HepG2 (cell line): Measurements from ENCODE around the gene ITGB2. TPM values are rescaled to one million over a fixed set of nuclear protein-coding genes. Genes with fewer than 3 reads are reported as not detected.
A peak's percentile ranks its signal among the peaks of the same experiment; 100 is the strongest.

Experiments used
- AGO2 ChIP-seq: fragments of 200-400 bp; formaldehyde crosslinking; optimal IDR thresholded peaks from 2 replicates; pipeline ENCODE3; 2017; ENCODE audit warnings: mild to moderate bottlenecking, low read depth, low read length, moderate library complexity
- CCDC6 ChIP-seq: sonication (generic); formaldehyde crosslinking; IDR thresholded peaks from 2 replicates; pipeline ENCODE4 v1.8.1; 2022; ENCODE audit warnings: mild to moderate bottlenecking, missing genetic modification reagents, moderate library complexity
- KLF6 ChIP-seq: IDR thresholded peaks from 2 replicates; pipeline ENCODE4 v1.8.0; 2016; ENCODE audit warnings: missing biosample characterization, missing genetic modification reagents
- LCORL ChIP-seq, 2 experiments: fragments of 450-650 bp in 1 of 2; sonication (generic) in 1 of 2; formaldehyde crosslinking in 1 of 2; IDR thresholded peaks; 2 replicates each; pipeline versions ENCODE4 v1.5.0 to v1.6.1; 2017 to 2020; ENCODE audit warnings: antibody characterized with exemption in 1 of 2, missing genetic modification reagents in 1 of 2
- NRL ChIP-seq: sonication (generic); formaldehyde crosslinking; IDR thresholded peaks from 2 replicates; pipeline ENCODE4 v1.5.0; 2020; ENCODE audit warnings: missing genetic modification reagents, mild to moderate bottlenecking, moderate library complexity, borderline replicate concordance
- PPARG ChIP-seq: conservative IDR thresholded peaks from 2 replicates; pipeline ENCODE4 v1.6.1; 2016; ENCODE audit warnings: missing biosample characterization, missing genetic modification reagents
- SIX1 ChIP-seq: sonication (generic); formaldehyde crosslinking; IDR thresholded peaks from 2 replicates; pipeline ENCODE4 v1.4.0; 2020; ENCODE audit warnings: missing genetic modification reagents, borderline replicate concordance
- ZFP82 ChIP-seq: sonication (generic); formaldehyde crosslinking; IDR thresholded peaks from 2 replicates; pipeline ENCODE4 v1.5.1; 2020; ENCODE audit warnings: mild to moderate bottlenecking, missing genetic modification reagents, borderline replicate concordance
- ZMYM2 ChIP-seq: sonication (generic); formaldehyde crosslinking; IDR thresholded peaks from 2 replicates; pipeline ENCODE4 v1.8.0; 2022; ENCODE audit warnings: mild to moderate bottlenecking, missing genetic modification reagents
- ZNF383 ChIP-seq: sonication (generic); formaldehyde crosslinking; IDR thresholded peaks from 2 replicates; pipeline ENCODE4 v1.4.0; 2020; ENCODE audit warnings: missing genetic modification reagents, mild to moderate bottlenecking, borderline replicate concordance
- ZNF546 ChIP-seq: sonication (generic); formaldehyde crosslinking; conservative IDR thresholded peaks from 2 replicates; pipeline ENCODE4 v1.8.1; 2023; ENCODE audit warnings: mild to moderate bottlenecking, missing genetic modification reagents
- ZNF558 ChIP-seq: sonication (generic); formaldehyde crosslinking; IDR thresholded peaks from 2 replicates; pipeline ENCODE4 v1.9.0; 2022; ENCODE audit warnings: mild to moderate bottlenecking, missing genetic modification reagents, borderline replicate concordance
- polyA plus RNA-seq, 8 experiments: library from polyadenylated mRNA; depleted of rRNA in 3 of 8; stranded (reverse) in 7 of 8; unstranded in 1 of 8; fragments of >200 nt; fragmentation: Illumina TruSeq in 4 of 8; extraction: Trizol in 4 of 8; gene quantifications; 2 replicates each; pipeline versions ENCODE4 v1.2.1 to v1.2.3, GENCODE V29; 2011 to 2016; ENCODE audit warnings: low read depth in 4 of 8, missing spikeins in 1 of 8, mixed read lengths in 1 of 8; ENCODE audit not compliant: insufficient read depth in 1 of 8
- total RNA-seq, 5 experiments: library from RNA; depleted of rRNA; stranded (reverse); fragments of >200 nt; fragmentation: Illumina TruSeq; extraction: Trizol; gene quantifications; 2 replicates each; pipeline ENCODE4 v1.2.3, GENCODE V29; 2016; ENCODE audit warnings: low read depth in 1 of 5
- TF ChIP-seq, protein P1 (sequence below): IDR thresholded peaks from 2 replicates; pipeline ENCODE4 v1.6.1; 2016; ENCODE audit warnings: missing compliant biosample characterization, missing genetic modification reagents, borderline replicate concordance
- TF ChIP-seq, protein P2 (sequence below): sonication (generic); formaldehyde crosslinking; IDR thresholded peaks from 2 replicates; pipeline ENCODE4 v1.8.1; 2023; ENCODE audit warnings: mild to moderate bottlenecking, missing genetic modification reagents, borderline replicate concordance
- TF ChIP-seq, protein P3 (sequence below): sonication (generic); formaldehyde crosslinking; IDR thresholded peaks from 2 replicates; pipeline ENCODE4 v1.9.0; 2021; ENCODE audit warnings: missing genetic modification reagents, borderline replicate concordance
- TF ChIP-seq, protein P4 (sequence below): IDR thresholded peaks from 2 replicates; pipeline ENCODE4 v1.6.1; 2012; ENCODE audit warnings: low read depth, low read length, improper control_type of control experiment
- TF ChIP-seq, protein P5 (sequence below): sonication (generic); formaldehyde crosslinking; IDR thresholded peaks from 2 replicates; pipeline ENCODE4 v1.8.1; 2023; ENCODE audit warnings: missing genetic modification reagents, inconsistent platforms, borderline replicate concordance
- TF ChIP-seq, protein P6 (sequence below): sonication (generic); formaldehyde crosslinking; IDR thresholded peaks from 2 replicates; pipeline ENCODE4 v1.4.0; 2020; ENCODE audit warnings: missing genetic modification reagents, borderline replicate concordance

ITGB2 gene
- total and polyA plus RNA-seq, 2 of the 13 experiments (the other 11 are each of a cell fraction or from before 2014, with no cell fraction given), result 4.2 to 18.0 TPM

DNA sequence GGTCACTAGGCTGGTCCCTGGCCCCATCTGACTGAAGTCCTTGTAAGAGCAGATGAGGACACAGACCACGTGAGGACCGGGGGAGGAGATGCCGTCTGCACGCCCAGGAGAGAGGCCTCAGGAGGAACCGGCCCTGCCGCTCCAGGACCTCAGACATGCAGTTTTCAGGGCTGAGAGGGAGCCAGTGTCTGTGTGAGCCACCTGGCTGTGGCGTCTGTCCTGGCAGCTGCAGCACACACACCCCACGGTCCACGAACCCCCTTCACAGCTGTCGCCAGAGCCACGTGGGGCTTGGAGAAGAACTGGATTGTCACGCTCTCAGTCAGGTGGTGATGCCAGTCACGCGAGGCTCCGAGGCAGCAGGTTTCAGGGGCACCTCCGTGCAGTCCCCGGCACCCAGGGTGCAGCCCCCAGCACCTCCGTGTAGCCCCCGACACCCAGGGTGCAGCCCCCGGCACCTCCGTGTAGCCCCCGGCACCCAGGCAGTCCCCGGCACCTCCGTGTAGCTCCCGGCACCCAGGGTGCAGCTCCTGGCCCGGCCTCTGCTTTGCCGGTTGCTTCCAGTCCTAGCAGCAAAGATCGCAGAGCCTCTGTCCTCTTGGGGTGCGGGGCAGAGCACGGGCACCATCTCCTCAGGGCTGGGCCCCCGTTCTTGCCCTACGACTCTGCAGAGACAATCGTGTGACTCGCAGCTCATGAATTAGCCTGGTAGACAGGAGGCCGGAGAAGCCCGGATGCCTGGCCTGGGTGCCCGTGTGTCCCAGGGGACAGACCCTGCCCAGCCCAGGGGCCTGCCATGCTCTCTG, 83.8 kb downstream of the ITGB2 start (continued):
- TF ChIP-seq, protein P1, sequence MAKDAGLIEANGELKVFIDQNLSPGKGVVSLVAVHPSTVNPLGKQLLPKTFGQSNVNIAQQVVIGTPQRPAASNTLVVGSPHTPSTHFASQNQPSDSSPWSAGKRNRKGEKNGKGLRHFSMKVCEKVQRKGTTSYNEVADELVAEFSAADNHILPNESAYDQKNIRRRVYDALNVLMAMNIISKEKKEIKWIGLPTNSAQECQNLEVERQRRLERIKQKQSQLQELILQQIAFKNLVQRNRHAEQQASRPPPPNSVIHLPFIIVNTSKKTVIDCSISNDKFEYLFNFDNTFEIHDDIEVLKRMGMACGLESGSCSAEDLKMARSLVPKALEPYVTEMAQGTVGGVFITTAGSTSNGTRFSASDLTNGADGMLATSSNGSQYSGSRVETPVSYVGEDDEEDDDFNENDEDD (CRISPR knock-in tag), result 0 out of 2 replicates have a peak, but pooled peaks have one; percentile 25
- TF ChIP-seq, protein P2, sequence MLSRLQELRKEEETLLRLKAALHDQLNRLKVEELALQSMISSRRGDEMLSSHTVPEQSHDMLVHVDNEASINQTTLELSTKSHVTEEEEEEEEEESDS (CRISPR knock-in tag), result no peak
- TF ChIP-seq, protein P3, sequence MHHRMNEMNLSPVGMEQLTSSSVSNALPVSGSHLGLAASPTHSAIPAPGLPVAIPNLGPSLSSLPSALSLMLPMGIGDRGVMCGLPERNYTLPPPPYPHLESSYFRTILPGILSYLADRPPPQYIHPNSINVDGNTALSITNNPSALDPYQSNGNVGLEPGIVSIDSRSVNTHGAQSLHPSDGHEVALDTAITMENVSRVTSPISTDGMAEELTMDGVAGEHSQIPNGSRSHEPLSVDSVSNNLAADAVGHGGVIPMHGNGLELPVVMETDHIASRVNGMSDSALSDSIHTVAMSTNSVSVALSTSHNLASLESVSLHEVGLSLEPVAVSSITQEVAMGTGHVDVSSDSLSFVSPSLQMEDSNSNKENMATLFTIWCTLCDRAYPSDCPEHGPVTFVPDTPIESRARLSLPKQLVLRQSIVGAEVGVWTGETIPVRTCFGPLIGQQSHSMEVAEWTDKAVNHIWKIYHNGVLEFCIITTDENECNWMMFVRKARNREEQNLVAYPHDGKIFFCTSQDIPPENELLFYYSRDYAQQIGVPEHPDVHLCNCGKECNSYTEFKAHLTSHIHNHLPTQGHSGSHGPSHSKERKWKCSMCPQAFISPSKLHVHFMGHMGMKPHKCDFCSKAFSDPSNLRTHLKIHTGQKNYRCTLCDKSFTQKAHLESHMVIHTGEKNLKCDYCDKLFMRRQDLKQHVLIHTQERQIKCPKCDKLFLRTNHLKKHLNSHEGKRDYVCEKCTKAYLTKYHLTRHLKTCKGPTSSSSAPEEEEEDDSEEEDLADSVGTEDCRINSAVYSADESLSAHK (CRISPR knock-in tag), result no peak
- no peak for TF ChIP-seq PPARG
- TF ChIP-seq, protein P4, sequence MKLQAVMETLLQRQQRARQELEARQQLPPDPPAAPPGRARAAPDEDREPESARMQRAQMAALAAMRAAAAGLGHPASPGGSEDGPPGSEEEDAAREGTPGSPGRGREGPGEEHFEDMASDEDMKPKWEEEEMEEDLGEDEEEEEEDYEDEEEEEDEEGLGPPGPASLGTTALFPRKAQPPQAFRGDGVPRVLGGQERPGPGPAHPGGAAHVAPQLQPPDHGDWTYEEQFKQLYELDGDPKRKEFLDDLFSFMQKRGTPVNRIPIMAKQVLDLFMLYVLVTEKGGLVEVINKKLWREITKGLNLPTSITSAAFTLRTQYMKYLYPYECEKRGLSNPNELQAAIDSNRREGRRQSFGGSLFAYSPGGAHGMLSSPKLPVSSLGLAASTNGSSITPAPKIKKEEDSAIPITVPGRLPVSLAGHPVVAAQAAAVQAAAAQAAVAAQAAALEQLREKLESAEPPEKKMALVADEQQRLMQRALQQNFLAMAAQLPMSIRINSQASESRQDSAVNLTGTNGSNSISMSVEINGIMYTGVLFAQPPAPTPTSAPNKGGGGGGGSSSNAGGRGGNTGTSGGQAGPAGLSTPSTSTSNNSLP, result no peak
- TF ChIP-seq KLF6, result 0 out of 2 replicates have a peak, but pooled peaks have one; percentile 33
- TF ChIP-seq ZNF546 (CRISPR knock-in tag), result no peak
- TF ChIP-seq ZMYM2 (CRISPR knock-in tag), result no peak
- TF ChIP-seq, protein P5, sequence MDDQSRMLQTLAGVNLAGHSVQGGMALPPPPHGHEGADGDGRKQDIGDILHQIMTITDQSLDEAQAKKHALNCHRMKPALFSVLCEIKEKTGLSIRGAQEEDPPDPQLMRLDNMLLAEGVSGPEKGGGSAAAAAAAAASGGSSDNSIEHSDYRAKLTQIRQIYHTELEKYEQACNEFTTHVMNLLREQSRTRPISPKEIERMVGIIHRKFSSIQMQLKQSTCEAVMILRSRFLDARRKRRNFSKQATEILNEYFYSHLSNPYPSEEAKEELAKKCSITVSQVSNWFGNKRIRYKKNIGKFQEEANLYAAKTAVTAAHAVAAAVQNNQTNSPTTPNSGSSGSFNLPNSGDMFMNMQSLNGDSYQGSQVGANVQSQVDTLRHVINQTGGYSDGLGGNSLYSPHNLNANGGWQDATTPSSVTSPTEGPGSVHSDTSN, result no peak
- TF ChIP-seq ZNF558 (CRISPR knock-in tag), result no peak
- TF ChIP-seq, protein P6, sequence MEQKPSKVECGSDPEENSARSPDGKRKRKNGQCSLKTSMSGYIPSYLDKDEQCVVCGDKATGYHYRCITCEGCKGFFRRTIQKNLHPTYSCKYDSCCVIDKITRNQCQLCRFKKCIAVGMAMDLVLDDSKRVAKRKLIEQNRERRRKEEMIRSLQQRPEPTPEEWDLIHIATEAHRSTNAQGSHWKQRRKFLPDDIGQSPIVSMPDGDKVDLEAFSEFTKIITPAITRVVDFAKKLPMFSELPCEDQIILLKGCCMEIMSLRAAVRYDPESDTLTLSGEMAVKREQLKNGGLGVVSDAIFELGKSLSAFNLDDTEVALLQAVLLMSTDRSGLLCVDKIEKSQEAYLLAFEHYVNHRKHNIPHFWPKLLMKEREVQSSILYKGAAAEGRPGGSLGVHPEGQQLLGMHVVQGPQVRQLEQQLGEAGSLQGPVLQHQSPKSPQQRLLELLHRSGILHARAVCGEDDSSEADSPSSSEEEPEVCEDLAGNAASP, result peak; percentile 96; the same call in 1 of the 2 replicates
- TF ChIP-seq SIX1, result no peak
- TF ChIP-seq CCDC6 (CRISPR knock-in tag), result no peak
- TF ChIP-seq AGO2, result no peak
- TF ChIP-seq LCORL (IDR thresholded peaks at IDR 0.05), result no peak
- TF ChIP-seq LCORL (CRISPR knock-in tag; IDR thresholded peaks at IDR 0.05), result 0 out of 2 replicates have a peak, but pooled peaks have one; percentile 22
- no peak; the same call in 1 of the 2 replicates for TF ChIP-seq NRL (CRISPR knock-in tag)
- TF ChIP-seq ZFP82 (CRISPR knock-in tag), result no peak
- no peak for TF ChIP-seq ZNF383 (CRISPR knock-in tag)
